Mesothelial cell of epicardium (in vitro differentiated cells): Measurements from ENCODE around the gene JMJD1C. TPM values are rescaled to one million over a fixed set of nuclear protein-coding genes. Genes with fewer than 3 reads are reported as not detected.

ENCODE experiments used
- DNase-seq, 2 experiments: peaks; one replicate each; pipeline ENCODE4 v3.0.0; 2021; ENCODE audit warnings: low spot score in 2 of 2; ENCODE audit not compliant: unreplicated experiment in 2 of 2
- H3K27ac Mint-ChIP-seq: 2 replicates; pipeline ENCODE4 v1.8.0; 2021; ENCODE audit warnings: mixed read lengths
- H3K27me3 Mint-ChIP-seq: 2 replicates; pipeline ENCODE4 v1.8.0; 2021; ENCODE audit warnings: low read depth, mixed read lengths
- H3K36me3 Mint-ChIP-seq: 2 replicates; pipeline ENCODE4 v1.8.0; 2021; ENCODE audit warnings: mixed read lengths
- H3K4me1 Mint-ChIP-seq: 2 replicates; pipeline ENCODE4 v1.8.0; 2021; ENCODE audit warnings: mixed read lengths
- H3K4me3 Mint-ChIP-seq: 2 replicates; pipeline ENCODE4 v1.8.0; 2021; ENCODE audit warnings: mild to moderate bottlenecking, moderate library complexity, mixed read lengths
- H3K9me3 Mint-ChIP-seq: 2 replicates; pipeline ENCODE4 v1.8.0; 2021; ENCODE audit warnings: mixed read lengths
- CTCF ChIP-seq: fragments of 200-600 bp; sonication (generic); IDR thresholded peaks from one replicate; pipeline ENCODE4 v1.5.0; 2021; ENCODE audit warnings: antibody characterized with exemption; ENCODE audit not compliant: unreplicated experiment
- total RNA-seq: library from RNA; stranded (reverse); gene quantifications from 3 replicates; pipeline ENCODE4 v1.2.1, GENCODE V29; 2021

The JMJD1C gene
- total RNA-seq, 1 donor from 2014 or later, result 112 TPM

GRCh38 chr10:63229161-63229560 is 236.6 kb downstream of the JMJD1C start:
- Mint-ChIP-seq H3K4me3 (no peak overlapping the region), H3K27me3 (no peaks in the 10 kb centered on the region), H3K36me3 (peaks cover 4% of the 10 kb centered on the region), H3K9me3 (no peaks in the 10 kb centered on the region), H3K4me1 (peaks cover 27% of the 10 kb centered on the region), H3K27ac (no peak overlapping the region)
- DNase-seq, result no peak
- no peak for TF ChIP-seq CTCF

DNA sequence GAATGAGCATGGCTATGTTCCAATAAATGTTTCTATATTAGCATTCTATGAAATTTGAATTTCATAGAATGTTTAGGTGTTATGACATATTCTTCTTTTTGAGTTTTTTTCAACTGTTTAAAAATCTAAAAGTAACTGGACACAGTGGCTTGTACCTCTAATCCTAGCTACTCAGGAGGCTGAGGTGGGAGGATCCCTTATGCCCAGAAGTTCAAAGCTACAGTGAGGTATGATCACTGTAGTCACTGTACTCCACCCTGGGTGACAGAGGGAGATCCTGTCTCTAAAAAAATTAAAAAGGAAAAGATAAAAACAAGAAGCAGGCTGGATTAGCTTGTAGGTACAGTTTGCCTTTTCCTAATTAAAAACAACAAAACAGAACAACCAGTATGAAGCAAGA is 237.5 kb downstream of the JMJD1C start:
- no peak for DNase-seq
- peaks cover 26% of the 10 kb centered on the region for H3K4me1 Mint-ChIP-seq
- no peaks in the 10 kb centered on the region for H3K9me3 Mint-ChIP-seq
- peaks cover 4% of the 10 kb centered on the region for H3K36me3 Mint-ChIP-seq
- no peak for TF ChIP-seq CTCF
- H3K27me3 Mint-ChIP-seq, result no peaks in the 10 kb centered on the region
- no peak overlapping the region for H3K4me3 Mint-ChIP-seq
- H3K27ac Mint-ChIP-seq, result peak overlapping the region; percentile 34

DNA sequence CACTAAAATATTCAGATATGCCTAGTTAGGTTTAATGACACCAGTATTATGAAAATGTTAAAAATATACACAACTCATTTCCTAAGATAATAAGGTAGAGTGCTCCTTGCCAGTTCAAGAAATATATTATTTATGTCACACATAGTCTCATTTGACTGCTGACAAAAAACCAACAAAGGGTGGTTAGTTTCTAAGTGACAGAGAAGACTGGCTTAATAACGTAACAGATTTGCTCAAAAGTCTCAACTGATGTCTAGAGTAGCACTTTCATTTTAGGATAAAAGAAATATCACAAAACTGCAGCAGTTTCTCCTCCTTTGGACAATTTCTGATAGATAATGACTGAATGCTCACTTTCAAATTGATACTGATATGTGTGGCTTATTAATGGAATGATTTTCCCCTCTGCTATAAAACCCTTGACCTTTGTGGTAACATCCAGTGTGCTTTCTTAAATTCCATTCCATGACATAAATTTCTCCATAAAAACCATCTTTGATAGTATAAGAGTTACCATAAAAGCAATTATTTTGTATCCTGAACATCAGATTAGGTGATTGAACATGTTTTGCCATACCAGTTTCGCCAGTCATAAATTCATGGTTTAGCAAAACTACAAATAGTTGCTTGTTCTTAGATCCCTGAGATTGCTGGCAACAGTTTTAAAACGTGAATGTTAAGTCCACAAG is 238.4 kb downstream of the JMJD1C start:
- H3K36me3 Mint-ChIP-seq, result peaks cover 4% of the 10 kb centered on the region
- no peaks in the 10 kb centered on the region for H3K27me3 Mint-ChIP-seq
- no peak overlapping the region for H3K4me3 Mint-ChIP-seq
- DNase-seq, result no peak
- H3K27ac Mint-ChIP-seq, result peak overlapping the region; percentile 63
- peaks cover 20% of the 10 kb centered on the region for H3K4me1 Mint-ChIP-seq
- H3K9me3 Mint-ChIP-seq, result no peaks in the 10 kb centered on the region
- no peak for TF ChIP-seq CTCF

DNA sequence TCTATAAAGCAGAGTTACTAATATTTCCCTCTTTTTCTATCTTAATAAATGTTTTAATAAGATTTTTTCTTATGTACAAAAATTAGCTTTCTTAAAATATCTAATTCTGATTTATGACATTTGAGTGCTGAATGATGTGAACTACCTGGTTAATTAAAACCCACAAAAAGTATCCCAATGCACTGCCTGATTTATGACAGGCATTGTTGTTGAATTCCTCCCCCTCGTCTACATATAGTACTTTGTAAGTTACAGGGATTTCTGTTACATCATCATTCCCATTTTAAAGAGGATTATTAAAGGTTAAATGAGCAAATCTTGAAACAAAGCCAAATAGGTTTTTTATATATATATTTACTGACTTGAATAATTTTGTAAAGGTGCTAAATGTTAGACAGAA is 241.5 kb downstream of the JMJD1C start:
- Mint-ChIP-seq H3K9me3 (no peaks in the 10 kb centered on the region), H3K27me3 (no peaks in the 10 kb centered on the region), H3K4me3 (no peak overlapping the region), H3K27ac (no peak overlapping the region), H3K36me3 (peaks cover 5% of the 10 kb centered on the region), H3K4me1 (peaks cover 19% of the 10 kb centered on the region)
- TF ChIP-seq CTCF, result no peak
- no peak for DNase-seq

GRCh38 chr10:63221950-63222349 is 243.8 kb downstream of the JMJD1C start:
- DNase-seq, result no peak
- H3K36me3 Mint-ChIP-seq, result peaks cover 6% of the 10 kb centered on the region
- H3K27ac Mint-ChIP-seq, result no peak overlapping the region
- H3K4me1 Mint-ChIP-seq, result peaks cover 18% of the 10 kb centered on the region
- no peak for TF ChIP-seq CTCF
- H3K9me3 Mint-ChIP-seq, result no peaks in the 10 kb centered on the region
- no peaks in the 10 kb centered on the region for H3K27me3 Mint-ChIP-seq
- H3K4me3 Mint-ChIP-seq, result no peak overlapping the region

DNA sequence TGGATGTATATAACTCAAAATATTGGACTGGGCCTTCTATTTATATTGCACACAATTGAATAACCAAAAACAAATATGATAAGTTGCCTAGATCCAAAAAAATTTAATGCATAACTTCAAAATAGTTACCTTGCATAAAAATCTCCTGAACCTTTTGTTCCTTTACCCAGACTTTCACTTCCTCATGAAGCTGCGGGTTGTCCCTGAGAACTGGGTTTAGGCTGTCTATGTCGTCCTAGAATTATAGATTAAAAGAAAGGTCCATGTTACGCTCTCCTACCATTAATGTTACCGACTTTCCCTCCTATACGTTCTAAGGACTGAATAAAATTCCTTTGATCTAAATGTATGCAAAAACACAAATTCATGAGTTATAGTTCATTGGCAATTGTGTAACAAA is 246.0 kb downstream of the JMJD1C start:
- Mint-ChIP-seq H3K27me3 (no peaks in the 10 kb centered on the region), H3K4me1 (peaks cover 15% of the 10 kb centered on the region), H3K27ac (no peak overlapping the region), H3K9me3 (no peaks in the 10 kb centered on the region), H3K4me3 (no peak overlapping the region), H3K36me3 (peaks cover 11% of the 10 kb centered on the region)
- TF ChIP-seq CTCF, result no peak
- DNase-seq, result no peak
